Gastrocnemius medialis (tissue), 4 donors: ENCODE results near the gene ZDHHC17. TPM values are rescaled to one million over a fixed set of nuclear protein-coding genes. Genes with fewer than 3 reads are reported as not detected.

Experiments used
- ATAC-seq, 2 donors: fragments of 150-250 bp; one replicate each; pipeline ENCODE4 v1.9.1; 2016
- DNase-seq, 2 donors: peaks; one replicate each; pipeline ENCODE4 v3.0.0-alpha.2; 2019
- H3K27ac ChIP-seq, 4 donors: fragments of 200-600 bp; sonication (generic); 1 replicate in 1 of 4; 2 replicates in 3 of 4; pipeline ENCODE4 v1.5.1; 2016 to 2018; ENCODE audit warnings: mild to moderate bottlenecking in 2 of 4, moderate library complexity in 1 of 4
- H3K27me3 ChIP-seq, 3 donors: fragments of 200-600 bp; sonication (generic) in 2 of 3; 1 replicate in 1 of 3; 2 replicates in 2 of 3; pipeline versions ENCODE4 v1.5.1 to v1.6.0; 2016 to 2019; ENCODE audit warnings: mild to moderate bottlenecking in 1 of 3, moderate library complexity in 1 of 3
- H3K36me3 ChIP-seq, 2 donors: fragments of 200-600 bp; sonication (generic) in 1 of 2; one replicate each; pipeline ENCODE4 v1.5.1; 2017 to 2018
- H3K4me1 ChIP-seq, 2 donors: fragments of 200-600 bp; sonication (generic) in 1 of 2; one replicate each; pipeline ENCODE4 v1.5.1; 2016 to 2017; ENCODE audit warnings: mild to moderate bottlenecking in 2 of 2
- H3K4me3 ChIP-seq, 4 donors: fragments of 200-600 bp; sonication (generic) in 3 of 4; 1 replicate in 1 of 4; 2 replicates in 3 of 4; pipeline ENCODE4 v1.5.1; 2016 to 2019; ENCODE audit warnings: mild to moderate bottlenecking in 2 of 4
- H3K9me3 ChIP-seq, 3 donors: fragments of 200-600 bp; sonication (generic) in 2 of 3; 1 replicate in 1 of 3; 2 replicates in 2 of 3; pipeline ENCODE4 v1.5.1; 2016 to 2019
- CTCF ChIP-seq, 5 experiments: fragments of 450-650 bp in 3 of 5; fragments of 200-600 bp in 2 of 5; sonication (generic) in 2 of 5; IDR thresholded peaks in 4 of 5; conservative IDR thresholded peaks in 1 of 5; 1 replicate in 4 of 5; 2 replicates in 1 of 5; pipeline ENCODE4 v1.5.1; 2016 to 2019; ENCODE audit warnings: antibody characterized with exemption in 5 of 5, mild to moderate bottlenecking in 3 of 5, moderate library complexity in 3 of 5
- POLR2A ChIP-seq, 2 donors: fragments of 450-650 bp; IDR thresholded peaks; one replicate each; pipeline ENCODE4 v1.6.1; 2017; ENCODE audit warnings: antibody characterized with exemption in 2 of 2, mild to moderate bottlenecking in 2 of 2, moderate library complexity in 2 of 2
- in situ Hi-C, 4 donors: fragments of 200-750 bp; cut with MboI; loops; one replicate each; pipeline versions ENCODE4 v1.15.0 to v1.8.0; 2017; ENCODE audit warnings: low sequenced_read_pairs in 4 of 4
- intact Hi-C: fragments of 100-400 bp; cut with DNase I; formaldehyde crosslinking; loops from one replicate; pipeline ENCODE4 v1.15.1; 2023; ENCODE audit warnings: low total_unique reads
- total RNA-seq, 4 donors: library from RNA; depleted of rRNA; stranded (reverse); fragments of >200 nt; gene quantifications; one replicate each; pipeline versions ENCODE4 v1.1.0 to v1.2.3, GENCODE V29; 2016

ZDHHC17 gene
- total RNA-seq, 4 donors from 2014 or later: 15.5 to 35.6 (median 19.3) TPM

- intact Hi-C loops (no loop called here), in situ Hi-C loops (no loop called here)
- Histone ChIP-seq H3K27ac (no peak overlapping the region), H3K4me3 (no peak overlapping the region), H3K36me3 (no peaks in the 10 kb centered on the region), H3K4me1 (no peaks in the 10 kb centered on the region), H3K9me3 (no peaks in the 10 kb centered on the region), H3K27me3 (no peaks in the 10 kb centered on the region)
- ATAC-seq (no peak), DNase-seq (no peak)
- TF ChIP-seq CTCF (IDR thresholded peaks at IDR 0.05 in 4 of 5, conservative IDR thresholded peaks at IDR 0.05 in 1 of 5): no peak
- no peak for TF ChIP-seq POLR2A (IDR thresholded peaks at IDR 0.05)
These were observed 24.9 kb upstream of the ZDHHC17 start for GRCh38 chr12:76738824-76739579.

GRCh38 chr12:76739896-76740295 is 24.0 kb upstream of the ZDHHC17 start:
- in situ Hi-C loops (no loop called here), intact Hi-C loops (no loop called here)
- ATAC-seq (no peak), DNase-seq (no peak)
- no peaks in the 10 kb centered on the region for H3K9me3 ChIP-seq
- H3K27ac ChIP-seq: no peak overlapping the region
- no peaks in the 10 kb centered on the region for H3K4me1 ChIP-seq
- H3K36me3 ChIP-seq: no peaks in the 10 kb centered on the region
- no peak overlapping the region for H3K4me3 ChIP-seq
- no peak for TF ChIP-seq POLR2A (IDR thresholded peaks at IDR 0.05)
- TF ChIP-seq CTCF (IDR thresholded peaks at IDR 0.05 in 4 of 5, conservative IDR thresholded peaks at IDR 0.05 in 1 of 5): no peak
- no peaks in the 10 kb centered on the region for H3K27me3 ChIP-seq

- TF ChIP-seq POLR2A (IDR thresholded peaks at IDR 0.05) (no peak), CTCF (IDR thresholded peaks at IDR 0.05 in 4 of 5, conservative IDR thresholded peaks at IDR 0.05 in 1 of 5) (no peak)
- Histone ChIP-seq H3K4me3 (no peak overlapping the region), H3K4me1 (no peaks in the 10 kb centered on the region), H3K27me3 (no peaks in the 10 kb centered on the region), H3K27ac (no peak overlapping the region), H3K9me3 (no peaks in the 10 kb centered on the region), H3K36me3 (no peaks in the 10 kb centered on the region)
- intact Hi-C loops (no loop called here), in situ Hi-C loops (no loop called here)
- DNase-seq: no peak
- no peak for ATAC-seq
These were observed 23.4 kb upstream of the ZDHHC17 start for GRCh38 chr12:76740501-76740900.

- in situ Hi-C loops: no loop called here
- intact Hi-C loops: no loop called here
- H3K27me3 ChIP-seq: no peaks in the 10 kb centered on the region
- no peaks in the 10 kb centered on the region for H3K9me3 ChIP-seq
- H3K36me3 ChIP-seq: no peaks in the 10 kb centered on the region
- no peaks in the 10 kb centered on the region for H3K4me1 ChIP-seq
- ATAC-seq: no peak
- DNase-seq: no peak
- no peak overlapping the region for H3K27ac ChIP-seq
- no peak for TF ChIP-seq POLR2A (IDR thresholded peaks at IDR 0.05)
- TF ChIP-seq CTCF (IDR thresholded peaks at IDR 0.05 in 4 of 5, conservative IDR thresholded peaks at IDR 0.05 in 1 of 5): no peak
- H3K4me3 ChIP-seq: no peak overlapping the region
These were observed 18.6 kb upstream of the ZDHHC17 start for GRCh38 chr12:76745343-76745742.

- no peak overlapping the region for H3K4me3 ChIP-seq
- no peaks in the 10 kb centered on the region for H3K36me3 ChIP-seq
- H3K9me3 ChIP-seq: no peaks in the 10 kb centered on the region
- in situ Hi-C loops: no loop called here
- TF ChIP-seq POLR2A (IDR thresholded peaks at IDR 0.05) (no peak), CTCF (IDR thresholded peaks at IDR 0.05 in 4 of 5, conservative IDR thresholded peaks at IDR 0.05 in 1 of 5) (no peak)
- H3K27me3 ChIP-seq: no peaks in the 10 kb centered on the region
- no peaks in the 10 kb centered on the region for H3K4me1 ChIP-seq
- ATAC-seq (no peak), DNase-seq (no peak)
- H3K27ac ChIP-seq: no peak overlapping the region
- intact Hi-C loops: no loop called here
These were observed 17.4 kb upstream of the ZDHHC17 start for GRCh38 chr12:76746516-76746915.
